IMR-90 (cell line): ENCODE measurements around the gene ACYP1. TPM values are rescaled to one million over a fixed set of nuclear protein-coding genes. Genes with fewer than 3 reads are reported as not detected.
A peak's percentile ranks its signal among the peaks of the same experiment; 100 is the strongest.

ENCODE experiments used
- ATAC-seq: fragments of 200-7000 bp; cut with Tn5 transposase; 2 replicates; pipeline ENCODE4 v1.9.1; 2020; ENCODE audit warnings: low read depth, mild to moderate bottlenecking, moderate library complexity
- BruUV-seq: library from RNA; stranded (reverse); fragments of 400-500 nt; replicated peaks from 2 replicates; lab custom pipeline; 2021; lab: Mats Ljungman, UMichigan
- CTCF ChIA-PET: fragments of 300-600 bp; formaldehyde crosslinking; extraction: SDS; loops from one replicate; lab custom pipeline; 2021; ENCODE audit warnings: antibody characterized with exemption; lab: Yijun Ruan, JAX
- POLR2A ChIA-PET: fragments of 300-600 bp; sonication (Branson Sonifier 250); formaldehyde crosslinking; loops from one replicate; lab custom pipeline; 2022; ENCODE audit warnings: antibody characterized with exemption; ENCODE audit not compliant: unreplicated experiment; lab: Charles Lee
- DNase-seq: peaks from one replicate; pipeline ENCODE4 v3.0.0; 2013
- H2AFZ ChIP-seq: replicated peaks from 2 replicates; pipeline ENCODE3; 2013; ENCODE audit warnings: low read length, mild to moderate bottlenecking; ENCODE audit not compliant: poor library complexity
- H2AK5ac ChIP-seq: 2 replicates; pipeline ENCODE4 v1.6.1; 2013; ENCODE audit warnings: low read depth, low read length, inconsistent platforms
- H2AK9ac ChIP-seq: replicated peaks from 2 replicates; pipeline ENCODE3; 2013; ENCODE audit warnings: mild to moderate bottlenecking, low read depth, low read length, moderate library complexity; ENCODE audit not compliant: poor library complexity
- H2BK120ac ChIP-seq: 2 replicates; pipeline ENCODE4 v1.6.1; 2013; ENCODE audit warnings: low read depth, low read length, inconsistent platforms
- H2BK15ac ChIP-seq: 3 replicates; pipeline ENCODE4 v1.6.1; 2013; ENCODE audit warnings: low read depth, low read length, inconsistent platforms
- H2BK20ac ChIP-seq: 2 replicates; pipeline ENCODE4 v1.6.1; 2013; ENCODE audit warnings: low read depth, mild to moderate bottlenecking, inconsistent platforms, low read length, moderate library complexity
- H2BK5ac ChIP-seq: 2 replicates; pipeline ENCODE4 v1.6.1; 2013; ENCODE audit warnings: mild to moderate bottlenecking, low read depth, low read length, inconsistent platforms; ENCODE audit not compliant: poor library complexity, severe bottlenecking
- H3K14ac ChIP-seq: replicated peaks from 2 replicates; pipeline ENCODE4 v1.6.1; 2013; ENCODE audit warnings: low read depth, low read length, inconsistent platforms
- H3K18ac ChIP-seq: 2 replicates; pipeline ENCODE4 v1.6.1; 2013; ENCODE audit warnings: low read depth, low read length, control low read depth
- H3K23ac ChIP-seq: 2 replicates; pipeline ENCODE4 v1.6.1; 2013; ENCODE audit warnings: low read depth, low read length, inconsistent platforms
- H3K27ac ChIP-seq: 2 replicates; pipeline ENCODE4 v1.5.1; 2013; ENCODE audit warnings: mild to moderate bottlenecking, control low read depth, low read length; ENCODE audit not compliant: insufficient read depth
- H3K27me3 ChIP-seq: 2 replicates; pipeline ENCODE4 v1.6.1; 2013; ENCODE audit warnings: low read length; ENCODE audit not compliant: control insufficient read depth, insufficient read depth
- H3K36me3 ChIP-seq: 2 replicates; pipeline ENCODE4 v1.6.1; 2013; ENCODE audit warnings: low read length, mixed read lengths; ENCODE audit not compliant: control insufficient read depth, insufficient read depth
- H3K4ac ChIP-seq: 2 replicates; pipeline ENCODE4 v1.6.1; 2013; ENCODE audit warnings: low read depth, low read length, inconsistent platforms
- H3K4me1 ChIP-seq: 2 replicates; pipeline ENCODE4 v1.6.1; 2013; ENCODE audit warnings: low read length, mixed read lengths; ENCODE audit not compliant: control insufficient read depth, insufficient read depth
- H3K4me2 ChIP-seq: 2 replicates; pipeline ENCODE4 v1.6.1; 2013; ENCODE audit warnings: low read depth, mild to moderate bottlenecking, control low read depth, low read length, moderate library complexity
- H3K4me3 ChIP-seq: 2 replicates; pipeline ENCODE4 v1.5.1; 2013; ENCODE audit warnings: low read depth, mild to moderate bottlenecking, control low read depth, low read length, moderate library complexity; ENCODE audit not compliant: insufficient read depth
- H3K56ac ChIP-seq: 2 replicates; pipeline ENCODE4 v1.6.1; 2013; ENCODE audit warnings: low read length, inconsistent platforms; ENCODE audit not compliant: insufficient read depth; ENCODE audit errors: extremely low read depth
- H3K79me1 ChIP-seq, 2 experiments: 2 replicates each; pipeline ENCODE4 v1.6.1; 2013; ENCODE audit warnings: low read length in 2 of 2, inconsistent platforms in 1 of 2, low read depth in 1 of 2
- H3K9ac ChIP-seq: 2 replicates; pipeline ENCODE4 v1.6.1; 2013; ENCODE audit warnings: low read depth, low read length, control low read depth
- H3K9me1 ChIP-seq: 2 replicates; pipeline ENCODE4 v1.6.1; 2013; ENCODE audit warnings: low read length, inconsistent platforms; ENCODE audit not compliant: insufficient read depth
- H3K9me3 ChIP-seq: 2 replicates; pipeline ENCODE4 v1.6.1; 2013; ENCODE audit warnings: low read length; ENCODE audit not compliant: control insufficient read depth, insufficient read depth
- H4K20me1 ChIP-seq: 2 replicates; pipeline ENCODE4 v1.6.1; 2013; ENCODE audit warnings: low read length, inconsistent platforms; ENCODE audit not compliant: insufficient read depth
- H4K5ac ChIP-seq: 2 replicates; pipeline ENCODE4 v1.6.1; 2013; ENCODE audit warnings: mild to moderate bottlenecking, low read depth, low read length, control low read depth
- H4K8ac ChIP-seq, 2 experiments: 2 replicates each; pipeline ENCODE4 v1.6.1; 2013; ENCODE audit warnings: low read depth in 2 of 2, low read length in 2 of 2, control low read depth in 1 of 2, inconsistent platforms in 1 of 2
- H4K91ac ChIP-seq: 2 replicates; pipeline ENCODE4 v1.6.1; 2013; ENCODE audit warnings: low read depth, low read length, inconsistent platforms; ENCODE audit not compliant: insufficient read depth
- BHLHE40 ChIP-seq: fragments of 150-350 bp; IDR thresholded peaks from 2 replicates; pipeline ENCODE4 v1.6.1; 2016; ENCODE audit warnings: mild to moderate bottlenecking, low read depth, low read length
- CEBPB ChIP-seq: IDR thresholded peaks from 2 replicates; pipeline ENCODE4 v1.6.1; 2012; ENCODE audit warnings: low read depth, low read length, improper control_type of control experiment
- CHD1 ChIP-seq: IDR thresholded peaks from 2 replicates; pipeline ENCODE4 v1.6.1; 2012; ENCODE audit warnings: low read depth, low read length, improper control_type of control experiment
- FOS ChIP-seq: fragments of 150-350 bp; IDR thresholded peaks from 2 replicates; pipeline ENCODE4 v1.6.1; 2016; ENCODE audit warnings: low read depth, low read length
- MAZ ChIP-seq: IDR thresholded peaks from 2 replicates; pipeline ENCODE4 v1.6.1; 2012; ENCODE audit warnings: low read depth, mild to moderate bottlenecking, low read length, improper control_type of control experiment, moderate library complexity, borderline replicate concordance
- MXI1 ChIP-seq: IDR thresholded peaks from 2 replicates; pipeline ENCODE4 v1.6.1; 2012; ENCODE audit warnings: low read depth, mild to moderate bottlenecking, low read length, moderate library complexity, borderline replicate concordance
- NFE2L2 ChIP-seq: fragments of 150-350 bp; IDR thresholded peaks from 2 replicates; pipeline ENCODE4 v1.6.1; 2016; ENCODE audit warnings: low read depth, mild to moderate bottlenecking, low read length
- POLR2A ChIP-seq: IDR thresholded peaks from 2 replicates; pipeline ENCODE4 v1.6.1; 2012; ENCODE audit warnings: mild to moderate bottlenecking, low read depth, low read length
- RAD21 ChIP-seq: IDR thresholded peaks from 2 replicates; pipeline ENCODE4 v1.6.1; 2012; ENCODE audit warnings: low read length, improper control_type of control experiment
- RCOR1 ChIP-seq: IDR thresholded peaks from 2 replicates; pipeline ENCODE4 v1.6.1; 2012; ENCODE audit warnings: mild to moderate bottlenecking, low read length, improper control_type of control experiment; ENCODE audit not compliant: insufficient replicate concordance
- RFX5 ChIP-seq: IDR thresholded peaks from 2 replicates; pipeline ENCODE4 v1.8.0; 2012; ENCODE audit warnings: low read depth, mild to moderate bottlenecking, low read length, moderate library complexity
- SMC3 ChIP-seq: fragments of 150-350 bp; IDR thresholded peaks from 2 replicates; pipeline ENCODE4 v1.6.1; 2016; ENCODE audit warnings: low read depth, mild to moderate bottlenecking, antibody characterized with exemption, low read length, moderate library complexity
- WGBS, 2 experiments: methylation state at CpG; one replicate each; pipeline versions ENCODE4 v1.1.5 to v1.1.7; 2013; ENCODE audit warnings: missing lambda C conversion rate in 2 of 2; ENCODE audit not compliant: insufficient read length in 1 of 2; ENCODE audit errors: extremely low coverage in 2 of 2; 5-methylcytosine and 5-hydroxymethylcytosine counted together
- dilution Hi-C: fragments of 300-500 bp; cut with HindIII; formaldehyde crosslinking; loops from one replicate; pipeline ENCODE4 v1.14.3; 2018; ENCODE audit warnings: low sequenced_read_pairs; ENCODE audit not compliant: unreplicated experiment
- in situ Hi-C: fragments of 300-500 bp; cut with MboI; formaldehyde crosslinking; loops from 3 replicates; pipeline ENCODE4 v1.14.3; 2019; ENCODE audit warnings: low sequenced_read_pairs, inconsistent platforms, mixed read lengths
- intact Hi-C: fragments of 100-400 bp; cut with micrococcal nuclease; formaldehyde crosslinking; loops from 2 replicates; pipeline ENCODE4 v1.10.0; 2022
- polyA plus RNA-seq, 3 experiments: library from polyadenylated mRNA; depleted of rRNA; stranded (reverse); fragments of >200 nt; gene quantifications; 2 replicates each; pipeline ENCODE4 v1.2.3, GENCODE V29; 2012; ENCODE audit warnings: low replicate concordance in 1 of 3
- total RNA-seq: library from RNA; depleted of rRNA; stranded (reverse); fragments of >200 nt; gene quantifications from 2 replicates; pipeline ENCODE4 v1.2.3, GENCODE V29; 2012
- TF ChIP-seq, protein P1 (sequence below): fragments of 150-350 bp; IDR thresholded peaks from 2 replicates; pipeline ENCODE4 v1.6.1; 2016; ENCODE audit warnings: low read depth, mild to moderate bottlenecking, low read length, moderate library complexity, borderline replicate concordance
- TF ChIP-seq, protein P2 (sequence below): conservative IDR thresholded peaks from 2 replicates; pipeline ENCODE4 v1.5.1; 2012; ENCODE audit warnings: mild to moderate bottlenecking, low read depth, low read length, improper control_type of control experiment

Gene ACYP1
- total and polyA plus RNA-seq, 2 of the 4 experiments (the other 2 are of a cell fraction), result 4.1 to 24.0 TPM

DNA sequence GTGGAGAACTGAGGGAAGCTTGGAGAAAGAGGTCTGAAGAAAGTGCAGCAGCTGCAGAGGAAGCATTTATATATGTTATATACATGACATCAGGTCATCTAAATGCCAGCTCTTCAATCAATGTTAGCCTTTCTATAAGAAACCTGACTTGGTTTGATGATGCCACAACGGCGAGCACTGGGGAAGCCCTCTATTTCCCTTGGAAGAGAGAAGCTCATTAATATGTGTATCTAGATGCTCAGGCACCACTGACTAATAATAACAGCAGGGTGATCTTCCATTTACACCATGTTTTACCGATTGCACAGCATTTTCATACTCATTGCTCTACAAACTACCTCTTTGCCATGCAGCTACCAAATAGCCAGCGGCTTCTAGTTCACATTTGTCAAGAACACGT, 811 bp downstream of the ACYP1 start:
- peak overlapping the region; percentile 30 for H3K23ac ChIP-seq
- peak overlapping the region; percentile 87 for H3K4me2 ChIP-seq
- peak overlapping the region; percentile 83 for H3K9ac ChIP-seq
- no peak overlapping the region for H2BK5ac ChIP-seq
- no peaks in the 10 kb centered on the region for H3K27me3 ChIP-seq
- H4K91ac ChIP-seq, result no peak overlapping the region
- dilution Hi-C loops (no loop called here), in situ Hi-C loops (no loop called here), intact Hi-C loops (no loop called here)
- no peak overlapping the region for H2BK15ac ChIP-seq
- H3K36me3 ChIP-seq, result no peaks in the 10 kb centered on the region
- peaks cover 4% of the 10 kb centered on the region; the same call in 1 of the 2 replicates for H3K4me1 ChIP-seq
- H3K9me3 ChIP-seq, result no peaks in the 10 kb centered on the region
- H3K14ac ChIP-seq, result peak overlapping the region; percentile 77; the same call in 1 of the 2 replicates
- no TSS peak for BruUV-seq
- no peak overlapping the region for H2BK20ac ChIP-seq
- H3K4ac ChIP-seq, result peak overlapping the region; percentile 78; the same call in 1 of the 2 replicates
- H3K9me1 ChIP-seq, result peaks cover 3% of the 10 kb centered on the region; the same call in 1 of the 2 replicates
- H3K18ac ChIP-seq, result no peak overlapping the region
- peak overlapping the region; percentile 66 to 83; a peak in 3 of 4 replicates for H4K8ac ChIP-seq
- DNase-seq, result no peak
- ATAC-seq, result no peak
- WGBS, 2 experiments, result 7% methylated on average over 2 of the region's 5 CpGs; no CpG with 5 or more reads in 1 of the 2 experiments
- ChIA-PET POLR2A (interaction anchor here (0.6 kb wide), 1 partner anchor 26 kb away, joined by 4 read pairs; no protein-coding TSS in a partner anchor), CTCF (no interaction called here)
- peak overlapping the region; percentile 89 for H3K4me3 ChIP-seq
- H2AFZ ChIP-seq, result peak overlapping the region; percentile 93
- H4K5ac ChIP-seq, result peak overlapping the region; percentile 57; the same call in 1 of the 2 replicates
- H4K20me1 ChIP-seq, result no peaks in the 10 kb centered on the region
- no peak overlapping the region for H2BK120ac ChIP-seq
- peaks cover 23 to 35% of the 10 kb centered on the region in 2 experiments for H3K79me1 ChIP-seq
- H2AK5ac ChIP-seq, result peak overlapping the region; percentile 18; the same call in 1 of the 2 replicates
- H3K27ac ChIP-seq, result no peak overlapping the region
- H3K56ac ChIP-seq, result peak overlapping the region; percentile 64
- H2AK9ac ChIP-seq, result peak overlapping the region; percentile 46
- TF ChIP-seq CHD1 (no peak), MAZ (no peak), RFX5 (no peak), CEBPB (no peak), RCOR1 (no peak), FOS (no peak), POLR2A (no peak), BHLHE40 (no peak), NFE2L2 (no peak), RAD21 (no peak), SMC3 (no peak), MXI1 (no peak)
- TF ChIP-seq, protein P1, sequence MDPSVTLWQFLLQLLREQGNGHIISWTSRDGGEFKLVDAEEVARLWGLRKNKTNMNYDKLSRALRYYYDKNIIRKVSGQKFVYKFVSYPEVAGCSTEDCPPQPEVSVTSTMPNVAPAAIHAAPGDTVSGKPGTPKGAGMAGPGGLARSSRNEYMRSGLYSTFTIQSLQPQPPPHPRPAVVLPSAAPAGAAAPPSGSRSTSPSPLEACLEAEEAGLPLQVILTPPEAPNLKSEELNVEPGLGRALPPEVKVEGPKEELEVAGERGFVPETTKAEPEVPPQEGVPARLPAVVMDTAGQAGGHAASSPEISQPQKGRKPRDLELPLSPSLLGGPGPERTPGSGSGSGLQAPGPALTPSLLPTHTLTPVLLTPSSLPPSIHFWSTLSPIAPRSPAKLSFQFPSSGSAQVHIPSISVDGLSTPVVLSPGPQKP, result no peak
- TF ChIP-seq, protein P2, sequence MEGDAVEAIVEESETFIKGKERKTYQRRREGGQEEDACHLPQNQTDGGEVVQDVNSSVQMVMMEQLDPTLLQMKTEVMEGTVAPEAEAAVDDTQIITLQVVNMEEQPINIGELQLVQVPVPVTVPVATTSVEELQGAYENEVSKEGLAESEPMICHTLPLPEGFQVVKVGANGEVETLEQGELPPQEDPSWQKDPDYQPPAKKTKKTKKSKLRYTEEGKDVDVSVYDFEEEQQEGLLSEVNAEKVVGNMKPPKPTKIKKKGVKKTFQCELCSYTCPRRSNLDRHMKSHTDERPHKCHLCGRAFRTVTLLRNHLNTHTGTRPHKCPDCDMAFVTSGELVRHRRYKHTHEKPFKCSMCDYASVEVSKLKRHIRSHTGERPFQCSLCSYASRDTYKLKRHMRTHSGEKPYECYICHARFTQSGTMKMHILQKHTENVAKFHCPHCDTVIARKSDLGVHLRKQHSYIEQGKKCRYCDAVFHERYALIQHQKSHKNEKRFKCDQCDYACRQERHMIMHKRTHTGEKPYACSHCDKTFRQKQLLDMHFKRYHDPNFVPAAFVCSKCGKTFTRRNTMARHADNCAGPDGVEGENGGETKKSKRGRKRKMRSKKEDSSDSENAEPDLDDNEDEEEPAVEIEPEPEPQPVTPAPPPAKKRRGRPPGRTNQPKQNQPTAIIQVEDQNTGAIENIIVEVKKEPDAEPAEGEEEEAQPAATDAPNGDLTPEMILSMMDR, result no peak
